H9 (cell line): ENCODE results near the gene CCSER1. TPM values are rescaled to one million over a fixed set of nuclear protein-coding genes. Genes with fewer than 3 reads are reported as not detected.

Experiments
- DNase-seq: peaks from one replicate; pipeline ENCODE4 v3.0.0-alpha.2; 2017
- H2AFZ ChIP-seq: one replicate; pipeline ENCODE4 v1.6.1; 2013; ENCODE audit warnings: mild to moderate bottlenecking, low read length, control low read depth, moderate library complexity
- H2AK5ac ChIP-seq: 2 replicates; pipeline ENCODE4 v1.6.1; 2013; ENCODE audit warnings: low read length, control low read depth, mixed read lengths; ENCODE audit not compliant: insufficient read length
- H2BK120ac ChIP-seq: one replicate; pipeline ENCODE4 v1.6.1; 2013; ENCODE audit warnings: low read depth, mild to moderate bottlenecking, low read length, control low read depth, inconsistent platforms; ENCODE audit not compliant: poor library complexity, severe bottlenecking
- H2BK12ac ChIP-seq: 2 replicates; pipeline ENCODE4 v1.6.1; 2013; ENCODE audit warnings: low read length, control low read depth, mixed read lengths, low read depth; ENCODE audit not compliant: insufficient read length
- H2BK15ac ChIP-seq: 2 replicates; pipeline ENCODE4 v1.6.1; 2013; ENCODE audit warnings: low read depth, low read length, control low read depth
- H2BK20ac ChIP-seq: one replicate; pipeline ENCODE4 v1.6.1; 2013; ENCODE audit warnings: low read depth, mild to moderate bottlenecking, low read length, control low read depth, inconsistent platforms; ENCODE audit not compliant: poor library complexity, severe bottlenecking
- H2BK5ac ChIP-seq: 2 replicates; pipeline ENCODE4 v1.6.1; 2013; ENCODE audit warnings: low read length, control low read depth, mixed read lengths; ENCODE audit not compliant: insufficient read length
- H3K14ac ChIP-seq: 2 replicates; pipeline ENCODE4 v1.6.1; 2013; ENCODE audit warnings: low read length, control low read depth; ENCODE audit not compliant: insufficient read depth
- H3K18ac ChIP-seq: 2 replicates; pipeline ENCODE4 v1.6.1; 2013; ENCODE audit warnings: low read depth, mild to moderate bottlenecking, mixed read lengths, low read length, control low read depth; ENCODE audit not compliant: insufficient read length
- H3K23ac ChIP-seq: 2 replicates; pipeline ENCODE4 v1.6.1; 2013; ENCODE audit warnings: low read length, control low read depth, mixed read lengths, low read depth; ENCODE audit not compliant: insufficient read length
- H3K23me2 ChIP-seq: 2 replicates; pipeline ENCODE4 v1.6.1; 2013; ENCODE audit warnings: low read depth, mild to moderate bottlenecking, mixed read lengths, low read length, control low read depth; ENCODE audit not compliant: insufficient read length, poor library complexity, severe bottlenecking
- H3K27ac ChIP-seq: 2 replicates; pipeline ENCODE4 v1.5.1; 2013; ENCODE audit warnings: low read length, control low read depth, mixed read lengths, low read depth; ENCODE audit not compliant: insufficient read length
- H3K27me3 ChIP-seq: 2 replicates; pipeline ENCODE4 v1.6.1; 2013; ENCODE audit warnings: low read length, control low read depth, inconsistent platforms; ENCODE audit not compliant: insufficient read depth
- H3K4ac ChIP-seq: 2 replicates; pipeline ENCODE4 v1.6.1; 2013; ENCODE audit warnings: low read depth, mild to moderate bottlenecking, control low read depth, inconsistent platforms, low read length, moderate library complexity
- H3K4me1 ChIP-seq: 2 replicates; pipeline ENCODE4 v1.6.1; 2013; ENCODE audit warnings: low read length, control low read depth, inconsistent platforms; ENCODE audit not compliant: insufficient read depth
- H3K4me2 ChIP-seq: 2 replicates; pipeline ENCODE4 v1.6.1; 2013; ENCODE audit warnings: low read length, control low read depth, mixed read lengths; ENCODE audit not compliant: insufficient read length, insufficient read depth
- H3K56ac ChIP-seq: 2 replicates; pipeline ENCODE4 v1.6.1; 2013; ENCODE audit warnings: low read depth, mild to moderate bottlenecking, mixed read lengths, low read length, control low read depth; ENCODE audit not compliant: insufficient read length
- H3K79me1 ChIP-seq: 2 replicates; pipeline ENCODE4 v1.6.1; 2013; ENCODE audit warnings: low read depth, mild to moderate bottlenecking, moderate library complexity, low read length, control low read depth, inconsistent platforms; ENCODE audit not compliant: insufficient read depth, poor library complexity, severe bottlenecking
- H3K79me2 ChIP-seq: 2 replicates; pipeline ENCODE4 v1.6.1; 2013; ENCODE audit warnings: low read length, control low read depth, inconsistent platforms; ENCODE audit not compliant: insufficient read depth
- H3K9ac ChIP-seq: 2 replicates; pipeline ENCODE4 v1.6.1; 2013; ENCODE audit warnings: low read length, control low read depth, mixed read lengths; ENCODE audit not compliant: insufficient read length; ENCODE audit errors: extremely low read depth
- H3K9me3 ChIP-seq: one replicate; pipeline ENCODE4 v1.6.1; 2013; ENCODE audit warnings: low read depth, low read length, inconsistent platforms; ENCODE audit not compliant: control insufficient read depth
- H3T11ph ChIP-seq: one replicate; pipeline ENCODE4 v1.6.1; 2013; ENCODE audit warnings: mild to moderate bottlenecking, low read length, control low read depth, inconsistent platforms
- H4K20me1 ChIP-seq: one replicate; pipeline ENCODE4 v1.6.1; 2013; ENCODE audit not compliant: control insufficient read depth, insufficient read length, insufficient read depth
- H4K5ac ChIP-seq: 2 replicates; pipeline ENCODE4 v1.6.1; 2013; ENCODE audit warnings: low read depth, mild to moderate bottlenecking, mixed read lengths, low read length, control low read depth; ENCODE audit not compliant: insufficient read length
- H4K8ac ChIP-seq: replicated peaks from 2 replicates; pipeline ENCODE4 v1.6.1; 2013; ENCODE audit warnings: low read length, control low read depth, mixed read lengths, low read depth; ENCODE audit not compliant: insufficient read length
- H4K91ac ChIP-seq: 2 replicates; pipeline ENCODE4 v1.6.1; 2013; ENCODE audit warnings: low read depth, mild to moderate bottlenecking, moderate library complexity, mixed read lengths, low read length, control low read depth; ENCODE audit not compliant: insufficient read length
- H3K27ac Mint-ChIP-seq, 3 experiments: 2 replicates in 2 of 3; 3 replicates in 1 of 3; pipeline ENCODE4 v1.8.0; 2020 to 2021; ENCODE audit warnings: mixed read lengths in 3 of 3, mild to moderate bottlenecking in 1 of 3, moderate library complexity in 1 of 3
- H3K27me3 Mint-ChIP-seq: 2 replicates; pipeline ENCODE4 v1.8.0; 2021; ENCODE audit warnings: low read depth, mild to moderate bottlenecking, moderate library complexity, mixed read lengths
- H3K36me3 Mint-ChIP-seq, 3 experiments: 2 replicates in 2 of 3; 3 replicates in 1 of 3; pipeline ENCODE4 v1.8.0; 2020 to 2021; ENCODE audit warnings: low read depth in 3 of 3, mixed read lengths in 3 of 3; ENCODE audit not compliant: insufficient read depth in 1 of 3
- H3K4me1 Mint-ChIP-seq, 2 experiments: 2 replicates each; pipeline ENCODE4 v1.8.0; 2020; ENCODE audit warnings: mixed read lengths in 2 of 2
- H3K4me3 Mint-ChIP-seq, 2 experiments: 2 replicates in 1 of 2; 3 replicates in 1 of 2; pipeline ENCODE4 v1.8.0; 2020 to 2021; ENCODE audit warnings: mild to moderate bottlenecking in 2 of 2, mixed read lengths in 2 of 2, moderate library complexity in 1 of 2
- H3K9me3 Mint-ChIP-seq, 2 experiments: 2 replicates in 1 of 2; 3 replicates in 1 of 2; pipeline ENCODE4 v1.8.0; 2020; ENCODE audit warnings: mild to moderate bottlenecking in 2 of 2, mixed read lengths in 2 of 2, moderate library complexity in 1 of 2
- WGBS: extraction: QIAGEN DNeasy Blood & Tissue Kit; methylation state at CpG from one replicate; pipeline ENCODE4 v1.1.7; 2013; ENCODE audit warnings: missing lambda C conversion rate, low lambda C conversion rate, mixed read lengths; ENCODE audit not compliant: insufficient read length; ENCODE audit errors: extremely low coverage; 5-methylcytosine and 5-hydroxymethylcytosine counted together
- total RNA-seq: library from RNA; stranded (reverse); gene quantifications from 2 replicates; pipeline ENCODE4 v1.2.1, GENCODE V29; 2021
- TF ChIP-seq, protein P1 (sequence below): fragments of 200-600 bp; sonication (generic); conservative IDR thresholded peaks from 3 replicates; pipeline ENCODE4 v1.8.0; 2021; ENCODE audit warnings: antibody characterized with exemption, mild to moderate bottlenecking

CCSER1 gene
- total RNA-seq, 1 experiment from 2014 or later: 0.37 TPM

DNA sequence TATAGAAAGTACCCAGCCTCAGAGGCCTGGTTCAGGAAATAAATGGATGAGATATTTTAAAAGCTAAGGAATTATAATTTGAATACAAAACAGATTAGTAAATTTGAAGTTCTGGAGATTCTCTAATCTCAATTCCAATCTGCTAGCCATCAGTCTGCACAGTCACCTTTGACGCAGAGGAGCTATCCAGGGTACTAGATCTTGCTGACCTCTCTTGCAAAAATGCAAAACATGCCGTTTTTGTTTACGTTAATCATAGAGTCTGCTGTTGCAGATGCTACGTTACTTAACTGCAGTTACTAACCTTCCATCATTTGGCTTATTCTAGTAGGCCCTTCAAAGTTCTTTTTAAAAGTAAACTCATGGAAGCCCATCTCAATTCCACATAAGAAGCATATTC is 10.4 kb downstream of the CCSER1 start:
- no peak overlapping the region for H3K4ac ChIP-seq
- no CpG with 5 or more reads among the region's 4 CpGs for WGBS
- no peak overlapping the region for H2BK120ac ChIP-seq
- H4K91ac ChIP-seq: no peak overlapping the region
- no peaks in the 10 kb centered on the region for H3K9me3 ChIP-seq
- TF ChIP-seq, protein P1, sequence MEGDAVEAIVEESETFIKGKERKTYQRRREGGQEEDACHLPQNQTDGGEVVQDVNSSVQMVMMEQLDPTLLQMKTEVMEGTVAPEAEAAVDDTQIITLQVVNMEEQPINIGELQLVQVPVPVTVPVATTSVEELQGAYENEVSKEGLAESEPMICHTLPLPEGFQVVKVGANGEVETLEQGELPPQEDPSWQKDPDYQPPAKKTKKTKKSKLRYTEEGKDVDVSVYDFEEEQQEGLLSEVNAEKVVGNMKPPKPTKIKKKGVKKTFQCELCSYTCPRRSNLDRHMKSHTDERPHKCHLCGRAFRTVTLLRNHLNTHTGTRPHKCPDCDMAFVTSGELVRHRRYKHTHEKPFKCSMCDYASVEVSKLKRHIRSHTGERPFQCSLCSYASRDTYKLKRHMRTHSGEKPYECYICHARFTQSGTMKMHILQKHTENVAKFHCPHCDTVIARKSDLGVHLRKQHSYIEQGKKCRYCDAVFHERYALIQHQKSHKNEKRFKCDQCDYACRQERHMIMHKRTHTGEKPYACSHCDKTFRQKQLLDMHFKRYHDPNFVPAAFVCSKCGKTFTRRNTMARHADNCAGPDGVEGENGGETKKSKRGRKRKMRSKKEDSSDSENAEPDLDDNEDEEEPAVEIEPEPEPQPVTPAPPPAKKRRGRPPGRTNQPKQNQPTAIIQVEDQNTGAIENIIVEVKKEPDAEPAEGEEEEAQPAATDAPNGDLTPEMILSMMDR: no peak
- H3K36me3 Mint-ChIP-seq: no peaks in the 10 kb centered on the region
- no peak overlapping the region for H3K4me2 ChIP-seq
- H3K9me3 Mint-ChIP-seq: no peaks in the 10 kb centered on the region
- H3K9ac ChIP-seq: no peak overlapping the region
- no peak overlapping the region for H3K23ac ChIP-seq
- DNase-seq: no peak
- no peak overlapping the region for H2BK15ac ChIP-seq
- no peaks in the 10 kb centered on the region for H4K20me1 ChIP-seq
- no peaks in the 10 kb centered on the region for H3K23me2 ChIP-seq
- H3K14ac ChIP-seq: no peak overlapping the region
- H3K4me1 ChIP-seq: no peaks in the 10 kb centered on the region
- no peaks in the 10 kb centered on the region for H3K27me3 ChIP-seq
- no peaks in the 10 kb centered on the region for H3K79me2 ChIP-seq
- H3K4me1 Mint-ChIP-seq: peaks cover 5% of the 10 kb centered on the region in 2 experiments
- H2BK20ac ChIP-seq: no peak overlapping the region
- H2BK12ac ChIP-seq: no peak overlapping the region
- no peak overlapping the region for H3K18ac ChIP-seq
- no peak overlapping the region for H3T11ph ChIP-seq
- no peaks in the 10 kb centered on the region for H3K79me1 ChIP-seq
- no peak overlapping the region for H2AFZ ChIP-seq
- no peak overlapping the region for H2BK5ac ChIP-seq
- no peak overlapping the region for H3K4me3 Mint-ChIP-seq
- H3K56ac ChIP-seq: no peak overlapping the region
- H4K5ac ChIP-seq: no peak overlapping the region
- H2AK5ac ChIP-seq: no peak overlapping the region
- no peak overlapping the region for H3K27ac ChIP-seq
- H3K27me3 Mint-ChIP-seq: no peaks in the 10 kb centered on the region; the same call in none of the 2 replicates
- no peak overlapping the region for H3K27ac Mint-ChIP-seq
- H4K8ac ChIP-seq: no peak overlapping the region
